Mesenteric fat pad (tissue), 1 donor: Measurements from ENCODE around the gene LRIG3. TPM values are rescaled to one million over a fixed set of nuclear protein-coding genes. Genes with fewer than 3 reads are reported as not detected.

ENCODE experiments used
- DNase-seq: peaks from one replicate; pipeline ENCODE4 v3.0.0-alpha.2; 2020; ENCODE audit warnings: low spot score
- total RNA-seq: library from RNA; stranded (reverse); fragmentation: NEBNext Ultra II Directional; extraction: Animal tissue kit (Norgen Biotek cat#: 25700); gene quantifications from one replicate; pipeline ENCODE4 v1.2.1, GENCODE V29; 2021
- donor health status: DM: yes; HTN: yes; CAD: no.

The LRIG3 gene
- total RNA-seq, 1 donor from 2014 or later: 17.6 TPM

- no peak for DNase-seq
These were observed 12.7 kb upstream of the LRIG3 start for GRCh38 chr12:58932806-58933681.

- DNase-seq: no peak
These were observed 11.2 kb upstream of the LRIG3 start for GRCh38 chr12:58931518-58931917.

- DNase-seq: no peak
These were observed 10.5 kb upstream of the LRIG3 start for GRCh38 chr12:58930770-58931324.

- no peak for DNase-seq
These were observed 6.8 kb upstream of the LRIG3 start for GRCh38 chr12:58927120-58927519.

GRCh38 chr12:58926586-58926985 is 6.3 kb upstream of the LRIG3 start:
- DNase-seq: no peak

- no peak for DNase-seq
These were observed 5.4 kb upstream of the LRIG3 start for GRCh38 chr12:58925751-58926150.

- DNase-seq: no peak
These were observed 4.9 kb upstream of the LRIG3 start for GRCh38 chr12:58925111-58925611.

- no peak for DNase-seq
These were observed 4.3 kb upstream of the LRIG3 start for GRCh38 chr12:58924652-58925051.

- no peak for DNase-seq
These were observed 3.5 kb upstream of the LRIG3 start for GRCh38 chr12:58923781-58924180.

GRCh38 chr12:58922849-58923248 is 2.5 kb upstream of the LRIG3 start:
- no peak for DNase-seq

GRCh38 chr12:58920961-58921861 is 907 bp upstream of the LRIG3 start:
- DNase-seq: no peak

GRCh38 chr12:58919231-58920101 is 838 bp downstream of the LRIG3 start:
- no peak for DNase-seq

- DNase-seq: no peak
These were observed 1.8 kb downstream of the LRIG3 start for GRCh38 chr12:58918469-58918844.

- DNase-seq: no peak
These were observed 2.4 kb downstream of the LRIG3 start for GRCh38 chr12:58917699-58918468.

GRCh38 chr12:58916921-58917511 is 3.3 kb downstream of the LRIG3 start:
- DNase-seq: no peak

GRCh38 chr12:58916161-58916621 is 4.1 kb downstream of the LRIG3 start:
- DNase-seq: no peak

GRCh38 chr12:58915634-58916033 is 4.7 kb downstream of the LRIG3 start:
- no peak for DNase-seq

- no peak for DNase-seq
These were observed 5.3 kb downstream of the LRIG3 start for GRCh38 chr12:58915037-58915436.

- DNase-seq: no peak
These were observed 5.8 kb downstream of the LRIG3 start for GRCh38 chr12:58914457-58914856.
